Anterior cingulate cortex (tissue), 58 donors: Measurements from ENCODE around the gene ANXA11.

Experiments used
- DNase-seq, 58 donors: peaks; one replicate each; lab custom pipeline; 2025; lab: John Stamatoyannopoulos, UW

ANXA11 gene

GRCh38 chr10:80191589-80192270, 13.6 kb downstream of the ANXA11 start:
- DNase-seq = no peak

GRCh38 chr10:80188713-80189112, 16.6 kb downstream of the ANXA11 start:
- DNase-seq = no peak

DNA sequence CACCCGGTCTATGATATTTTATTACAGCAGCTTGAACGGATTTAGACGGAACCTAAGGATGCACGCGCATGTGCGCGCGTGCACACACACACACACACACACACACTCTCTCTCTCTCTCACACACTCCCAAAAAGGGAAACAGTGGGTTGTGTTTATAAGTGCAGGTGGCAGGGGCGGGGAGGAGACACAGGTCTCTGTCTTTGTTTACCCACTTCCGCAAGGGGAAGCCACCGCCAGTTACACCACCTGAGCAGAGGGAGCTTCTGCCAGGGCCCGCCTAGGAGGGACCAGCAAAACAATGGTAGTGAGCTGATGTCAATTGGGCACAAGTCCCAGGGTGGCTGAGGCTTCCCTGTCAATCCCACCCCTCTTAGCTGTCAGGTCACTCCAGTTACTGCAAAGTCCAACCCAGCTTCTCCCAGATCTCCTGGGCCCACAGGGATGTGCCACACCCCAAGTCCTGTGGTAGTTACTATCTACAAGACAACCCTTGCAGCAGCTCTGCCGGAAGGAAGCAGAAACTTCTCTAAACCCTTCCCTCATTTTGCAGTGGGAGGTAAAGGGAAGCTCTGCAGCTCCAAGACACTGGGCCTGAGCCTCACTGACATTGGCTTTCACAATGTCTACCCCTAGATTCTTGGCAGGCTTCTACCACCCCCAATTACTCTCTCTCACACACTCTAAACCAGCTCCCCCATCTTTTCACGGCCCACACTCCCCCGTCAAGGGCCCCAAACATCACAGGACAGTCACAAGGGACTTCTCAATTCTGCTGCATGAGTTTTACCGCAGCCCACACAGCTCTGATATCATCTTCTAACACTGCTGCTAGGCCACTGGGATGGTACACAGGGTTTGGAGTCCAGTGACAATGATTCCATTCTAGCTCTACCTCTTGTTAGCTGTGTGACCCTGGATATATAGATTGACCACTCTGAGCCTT, 17.6 kb downstream of the ANXA11 start:
- peak in 2 of 58 donors; percentile 30 to 56 for DNase-seq

- DNase-seq = no peak
Observed at GRCh38 chr10:80187060-80187459, 18.3 kb downstream of the ANXA11 start.

DNA sequence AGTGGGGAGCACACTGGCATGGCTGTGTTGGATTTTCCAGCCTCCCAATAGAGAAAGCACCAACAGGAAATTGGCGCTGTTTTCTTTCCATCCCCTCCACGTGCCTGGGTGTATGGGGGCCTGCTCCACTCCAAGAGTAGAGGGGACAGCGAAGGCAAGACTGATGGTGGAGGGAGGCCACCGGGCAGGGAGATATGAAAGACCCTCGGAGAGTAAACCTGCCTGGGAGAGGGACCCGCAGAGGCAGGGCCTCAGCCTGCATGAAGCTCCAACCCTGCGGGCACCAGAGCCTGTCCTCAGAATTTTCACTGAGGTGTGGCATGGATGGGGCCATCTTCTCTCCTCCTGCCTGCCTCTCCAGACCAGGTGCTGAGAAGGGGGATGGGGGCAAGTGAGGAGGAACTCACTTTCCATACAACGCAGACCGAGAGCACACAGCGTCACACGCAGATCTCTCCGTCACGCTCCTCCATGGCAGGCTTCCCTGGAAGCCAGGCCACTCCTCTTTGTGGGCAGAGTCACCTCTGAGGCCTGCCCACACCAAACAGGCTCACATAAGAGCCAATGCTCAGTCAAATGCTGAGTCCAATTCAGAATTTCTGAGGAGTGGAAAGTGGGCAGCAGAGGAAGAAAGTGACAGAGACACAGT, 18.8 kb downstream of the ANXA11 start:
- DNase-seq = no peak

- DNase-seq = no peak
Observed at GRCh38 chr10:80185578-80186299, 19.6 kb downstream of the ANXA11 start.

- DNase-seq = no peak
Observed at GRCh38 chr10:80184291-80184690, 21.0 kb downstream of the ANXA11 start.

DNA sequence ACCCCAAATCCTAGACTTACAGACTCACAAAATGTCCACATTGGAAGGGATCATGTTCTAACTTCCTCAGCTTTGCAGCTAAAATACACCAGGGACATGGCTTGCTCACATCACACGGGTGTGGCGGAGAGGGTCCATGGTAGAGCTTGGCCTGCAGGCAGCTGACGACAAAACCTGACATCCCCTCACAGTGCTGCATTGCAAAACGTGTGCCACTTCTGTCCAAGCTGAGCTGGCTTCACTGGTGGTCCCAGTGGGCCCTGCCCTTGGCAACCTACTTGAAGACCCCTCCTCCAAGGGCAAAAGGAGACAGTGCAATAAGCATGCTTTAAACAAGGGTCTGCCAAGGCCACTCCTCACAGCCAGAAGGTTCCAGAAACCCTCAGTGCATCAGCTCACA, 21.9 kb downstream of the ANXA11 start:
- no peak for DNase-seq

DNA sequence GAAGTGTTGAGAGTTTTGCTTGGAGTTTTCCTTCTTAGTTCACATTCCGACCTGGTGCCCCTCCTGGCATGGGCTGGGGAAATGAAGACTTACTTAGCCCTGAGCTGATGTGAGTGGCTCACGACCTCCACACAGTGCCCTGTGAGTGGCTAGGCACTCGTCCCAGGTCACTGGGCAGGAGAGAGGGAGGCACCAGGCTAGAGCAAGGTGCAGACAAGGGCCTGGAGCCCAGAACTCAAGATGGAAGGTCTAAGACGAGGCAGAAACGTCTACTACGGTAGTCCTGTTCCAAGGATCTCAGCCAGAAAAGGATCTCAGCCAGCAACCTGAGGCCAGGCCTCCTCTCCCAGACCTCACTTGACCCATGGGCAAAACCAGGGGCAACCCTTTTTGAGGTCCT, 22.4 kb downstream of the ANXA11 start:
- no peak for DNase-seq

GRCh38 chr10:80177781-80178636, 27.3 kb downstream of the ANXA11 start:
- DNase-seq = no peak

GRCh38 chr10:80176526-80176925, 28.8 kb downstream of the ANXA11 start:
- DNase-seq = no peak

- DNase-seq = no peak
Observed at GRCh38 chr10:80174641-80175395, 30.5 kb downstream of the ANXA11 start.

DNA sequence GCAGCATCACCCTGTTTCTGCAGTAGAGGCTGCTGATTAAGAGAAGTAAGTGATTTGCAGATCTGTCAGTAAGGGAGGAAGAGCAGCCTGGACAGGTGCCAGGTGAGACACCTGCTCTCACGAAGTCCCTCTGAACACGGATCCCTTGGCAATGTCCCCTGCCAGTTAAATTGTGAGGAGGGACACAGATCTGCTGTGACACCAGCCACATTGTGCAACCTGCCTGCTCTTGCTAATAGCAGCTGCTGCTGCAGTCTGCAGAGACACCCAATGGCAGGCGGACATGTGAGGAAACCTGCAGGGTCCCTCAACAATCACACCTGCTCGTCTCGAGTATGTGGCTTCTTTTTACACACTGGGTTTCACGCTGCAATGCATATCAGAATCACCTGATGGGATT, 31.9 kb downstream of the ANXA11 start:
- no peak for DNase-seq

DNA sequence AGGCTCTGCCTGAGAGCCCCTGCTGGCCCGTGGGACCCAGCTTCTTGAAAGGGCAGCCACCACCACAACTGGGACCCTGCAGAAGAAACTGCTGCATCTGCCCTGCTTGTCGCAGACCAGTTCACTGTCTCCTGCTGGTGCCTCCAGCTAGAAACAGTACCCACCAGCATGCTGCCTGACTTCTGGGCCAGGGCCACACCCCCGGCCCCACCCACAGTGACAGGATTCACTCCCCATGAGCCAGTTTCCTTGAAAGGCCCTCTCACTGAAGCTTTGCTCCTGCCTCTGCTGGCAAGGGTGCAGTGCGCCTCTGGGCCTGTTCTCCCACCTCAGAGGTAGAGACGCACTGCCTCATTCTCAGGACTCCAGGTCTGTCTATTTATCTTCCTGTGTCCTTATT, 32.4 kb downstream of the ANXA11 start:
- DNase-seq = no peak

GRCh38 chr10:80171248-80171660, 34.1 kb downstream of the ANXA11 start:
- no peak for DNase-seq

DNA sequence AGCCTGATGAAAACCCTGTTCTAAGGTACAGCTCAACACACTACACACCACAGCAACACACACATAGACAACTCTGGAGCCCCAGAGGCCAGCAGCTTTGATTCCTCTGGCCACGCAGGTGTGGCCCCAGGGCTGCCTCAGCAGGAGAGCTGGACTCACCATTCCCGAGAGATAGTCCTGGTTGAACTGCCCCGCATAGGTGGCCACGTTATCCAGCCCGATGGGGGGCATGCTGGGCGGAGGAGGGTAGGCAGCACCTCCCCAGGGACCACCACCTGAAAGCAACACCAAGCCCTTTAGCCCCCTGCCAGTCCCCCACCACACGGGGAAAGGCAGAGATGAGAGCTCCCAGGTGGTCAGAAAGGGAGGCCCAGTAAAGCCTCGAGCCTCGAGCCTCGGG, 34.7 kb downstream of the ANXA11 start:
- no peak for DNase-seq

- no peak for DNase-seq
Observed at GRCh38 chr10:80170026-80170425, 35.3 kb downstream of the ANXA11 start.

DNA sequence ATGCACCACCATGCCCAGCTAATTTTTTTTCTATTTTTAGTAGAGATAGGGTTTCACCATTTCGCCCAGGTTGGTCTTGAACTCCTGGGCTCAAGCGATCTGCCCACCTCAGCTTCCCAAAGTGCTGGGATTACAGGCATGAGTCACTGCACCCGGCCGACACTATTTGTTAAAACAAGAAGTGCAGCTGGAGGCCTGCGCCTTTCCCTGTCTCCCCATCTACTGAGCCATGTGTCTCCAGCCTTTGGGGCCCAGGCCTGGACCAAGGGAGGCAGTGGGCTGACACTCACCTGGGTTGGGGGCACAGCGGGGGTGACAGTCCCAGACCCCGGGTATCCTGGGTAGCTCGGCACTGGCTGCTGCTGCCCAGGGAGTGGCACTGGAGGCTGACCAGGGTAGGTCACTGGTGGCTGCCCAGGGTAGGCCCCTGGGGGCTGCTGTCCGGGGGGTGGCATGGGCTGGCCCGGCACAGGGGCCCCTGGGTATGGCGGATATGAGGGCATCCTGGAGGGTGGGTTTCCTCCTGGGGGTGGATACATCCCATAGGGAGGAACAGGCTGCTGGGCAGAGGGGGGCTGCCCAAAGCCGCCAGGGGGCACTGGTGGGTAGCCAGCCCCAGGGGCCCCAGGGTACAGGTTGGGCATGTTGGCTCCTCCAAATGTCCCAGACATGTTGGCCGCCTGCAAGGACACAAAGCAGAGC, 36.5 kb downstream of the ANXA11 start:
- no peak for DNase-seq
